Thoracic aorta (tissue), 2 donors: Measurements from ENCODE around the gene MMP21. TPM values are rescaled to one million over a fixed set of nuclear protein-coding genes. Genes with fewer than 3 reads are reported as not detected.

Experiments used
- ATAC-seq: fragments of 150-250 bp; one replicate; pipeline ENCODE4 v1.8.0; 2017; ENCODE audit warnings: low read depth; ENCODE audit not compliant: insufficient number of reproducible peaks, low FRiP score
- DNase-seq: peaks from one replicate; pipeline ENCODE4 v3.0.0-alpha.2; 2020; ENCODE audit warnings: low spot score
- H3K27ac ChIP-seq, 2 donors: fragments of 200-600 bp; sonication (generic); 1 replicate in 1 of 2; 2 replicates in 1 of 2; pipeline ENCODE4 v1.5.1; 2016; ENCODE audit warnings: mild to moderate bottlenecking in 2 of 2, moderate library complexity in 2 of 2
- H3K27me3 ChIP-seq: fragments of 200-600 bp; sonication (generic); replicated peaks from 2 replicates; pipeline ENCODE4 v1.6.0; 2016; ENCODE audit warnings: mild to moderate bottlenecking; ENCODE audit not compliant: insufficient read depth
- H3K36me3 ChIP-seq: fragments of 200-600 bp; sonication (generic); one replicate; pipeline ENCODE4 v1.5.1; 2016
- H3K4me1 ChIP-seq, 2 donors: fragments of 200-600 bp; sonication (generic); 1 replicate in 1 of 2; 2 replicates in 1 of 2; pipeline versions ENCODE4 v1.5.1 to v1.6.0; 2016; ENCODE audit warnings: low read depth in 2 of 2, mild to moderate bottlenecking in 1 of 2; ENCODE audit not compliant: control insufficient read depth in 1 of 2
- H3K4me3 ChIP-seq: fragments of 200-600 bp; sonication (generic); 2 replicates; pipeline ENCODE4 v1.5.1; 2016; ENCODE audit warnings: mild to moderate bottlenecking
- H3K9me3 ChIP-seq: fragments of 200-600 bp; sonication (generic); 2 replicates; pipeline ENCODE4 v1.5.1; 2016
- CTCF ChIP-seq: fragments of 200-600 bp; sonication (generic); IDR thresholded peaks from one replicate; pipeline ENCODE4 v1.5.1; 2019; ENCODE audit warnings: antibody characterized with exemption
- total RNA-seq, 2 donors: library from RNA; depleted of rRNA; stranded (reverse); fragments of >200 nt; gene quantifications; one replicate each; pipeline versions ENCODE4 v1.1.0 to v1.2.3, GENCODE V29; 2016

The MMP21 gene
- total RNA-seq, 2 donors from 2014 or later: not detected

DNA sequence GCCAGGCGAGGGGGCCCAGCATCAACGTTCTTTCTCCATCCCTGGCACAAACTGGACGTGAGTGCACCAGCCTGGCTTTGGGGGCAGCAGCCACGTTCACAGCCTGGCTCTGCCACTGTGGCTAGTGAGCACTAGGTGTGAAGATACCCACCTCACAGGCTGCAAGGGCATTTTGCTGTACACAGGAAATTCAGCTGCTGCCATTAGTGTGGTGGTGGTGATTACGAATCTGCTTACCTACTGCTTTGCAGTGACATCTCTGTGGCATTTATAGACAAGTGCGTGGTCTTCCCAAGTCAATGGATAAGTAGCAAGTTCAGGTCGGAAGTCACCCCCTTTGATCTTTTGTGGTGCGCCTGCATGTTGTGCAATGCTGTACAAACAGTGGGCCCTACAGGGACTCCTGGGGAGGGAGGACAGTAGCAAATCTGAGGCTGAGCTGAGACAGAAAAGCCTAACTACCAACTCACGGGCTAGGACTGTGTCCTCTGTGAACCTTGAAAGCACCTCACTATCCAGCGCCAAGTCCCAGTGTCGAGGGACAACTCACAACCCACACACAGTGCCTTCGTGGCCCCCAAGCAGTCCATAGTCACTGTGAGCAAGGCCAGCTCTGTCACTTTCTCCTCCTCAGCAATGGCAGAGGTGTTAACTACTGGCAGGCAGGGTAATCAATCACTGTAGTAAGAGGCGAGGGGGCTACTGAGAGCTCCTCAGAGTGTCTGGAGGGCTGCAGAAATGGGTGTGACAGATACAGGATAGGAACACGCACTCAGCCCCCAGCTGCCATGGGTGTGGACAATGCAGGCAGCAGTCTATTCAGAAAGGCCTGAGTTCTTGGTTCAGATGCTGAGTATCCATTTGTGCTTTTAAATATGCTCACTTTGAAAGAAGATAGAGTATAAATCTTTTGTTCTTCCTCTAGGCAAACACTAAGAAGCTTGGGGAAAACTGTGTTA, 17.0 kb upstream of the MMP21 start:
- Histone ChIP-seq H3K27me3 (no peaks in the 10 kb centered on the region), H3K9me3 (no peaks in the 10 kb centered on the region), H3K4me3 (no peak overlapping the region), H3K4me1 (no peaks in the 10 kb centered on the region), H3K27ac (no peak overlapping the region), H3K36me3 (peaks cover 30% of the 10 kb centered on the region)
- no peak for TF ChIP-seq CTCF
- DNase-seq (no peak), ATAC-seq (no peak)

DNA sequence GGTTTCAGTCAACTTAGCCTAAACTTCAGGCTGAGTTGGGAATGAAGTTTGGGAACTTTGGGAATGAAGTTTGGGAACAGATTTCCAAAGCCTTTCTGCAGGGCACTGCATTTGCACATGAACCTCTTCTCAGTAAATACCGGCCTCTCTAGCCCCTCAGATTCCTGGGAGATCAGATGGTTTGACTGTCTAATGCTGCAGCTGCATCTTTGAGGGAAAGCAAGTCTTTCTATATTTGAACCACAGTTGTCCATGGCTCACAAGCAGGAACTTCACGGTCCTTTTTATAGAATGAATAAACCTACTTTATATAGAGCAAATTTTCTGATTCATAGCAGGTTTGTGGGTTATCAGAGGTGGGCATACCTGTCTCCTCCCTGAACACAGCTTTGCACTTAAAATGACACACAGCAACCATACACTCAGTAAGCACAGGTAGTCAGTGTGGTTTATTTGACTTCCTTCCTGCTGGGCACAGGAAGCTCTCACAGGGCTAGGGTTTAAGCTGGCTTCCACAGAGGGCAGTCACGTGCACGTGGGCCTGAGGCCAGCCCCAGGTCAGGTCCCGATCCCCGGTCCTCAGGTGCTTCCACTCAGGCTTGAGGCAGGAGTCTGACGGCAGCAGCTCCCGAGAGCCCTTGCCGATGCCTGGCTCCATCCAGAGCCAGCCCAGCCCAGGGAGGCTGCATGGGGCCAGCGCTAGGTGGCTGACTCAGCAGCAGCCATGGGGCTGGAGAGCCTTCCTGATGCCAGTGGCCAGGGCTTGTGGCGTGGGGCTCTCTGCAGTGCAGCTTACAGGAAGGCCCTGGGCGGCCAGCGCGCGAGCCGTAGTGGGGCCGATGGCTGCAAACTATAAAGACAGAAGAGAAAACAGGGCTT, 12.8 kb upstream of the MMP21 start:
- ATAC-seq: no peak
- Histone ChIP-seq H3K27ac (no peak overlapping the region), H3K27me3 (no peaks in the 10 kb centered on the region), H3K9me3 (no peaks in the 10 kb centered on the region), H3K36me3 (peaks cover 10% of the 10 kb centered on the region), H3K4me3 (no peak overlapping the region), H3K4me1 (no peaks in the 10 kb centered on the region)
- no peak for DNase-seq
- no peak for TF ChIP-seq CTCF

DNA sequence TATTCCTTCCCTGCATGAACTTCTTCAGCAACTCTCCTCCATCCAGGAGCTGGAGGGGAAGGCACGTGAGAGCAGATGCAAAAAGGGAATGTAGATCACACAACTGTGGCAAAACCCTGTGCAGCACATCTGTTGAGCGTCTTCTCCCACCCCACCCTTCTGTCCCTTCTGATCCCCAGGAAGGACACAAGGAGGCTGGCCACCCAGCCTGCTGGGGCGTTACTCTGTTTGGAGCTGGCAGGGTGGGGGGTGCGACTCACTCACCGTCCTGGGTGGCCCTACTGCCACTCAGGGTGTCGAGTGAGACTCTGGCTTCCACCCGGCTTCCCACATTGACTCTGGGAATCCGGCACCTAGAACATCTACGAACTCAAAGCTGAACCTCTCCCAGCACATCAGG, 10.2 kb upstream of the MMP21 start:
- Histone ChIP-seq H3K4me3 (no peak overlapping the region), H3K36me3 (no peaks in the 10 kb centered on the region), H3K27me3 (no peaks in the 10 kb centered on the region), H3K9me3 (no peaks in the 10 kb centered on the region), H3K27ac (no peak overlapping the region), H3K4me1 (no peaks in the 10 kb centered on the region)
- no peak for TF ChIP-seq CTCF
- ATAC-seq (no peak), DNase-seq (no peak)

DNA sequence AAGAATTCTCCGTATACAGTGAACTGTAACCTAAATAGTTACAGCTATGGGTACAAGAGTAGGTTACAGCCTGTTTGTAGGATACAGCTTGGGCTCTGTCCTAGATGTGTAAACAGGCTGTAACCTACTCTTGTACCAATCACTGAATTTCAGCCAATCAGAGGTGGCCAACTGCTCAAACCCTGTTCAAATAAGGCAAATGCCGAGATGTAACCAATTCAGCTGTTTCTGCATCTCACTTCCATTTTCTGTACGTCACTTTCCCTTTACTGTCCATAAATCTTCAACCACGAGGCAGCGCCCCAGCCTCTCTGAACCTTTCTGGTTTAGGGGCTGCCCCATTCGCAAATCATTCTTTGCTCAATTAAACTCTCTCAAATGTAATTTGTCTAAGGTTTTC, 8.3 kb upstream of the MMP21 start:
- H3K4me1 ChIP-seq: no peaks in the 10 kb centered on the region
- no peak for TF ChIP-seq CTCF
- no peak overlapping the region for H3K4me3 ChIP-seq
- no peak for ATAC-seq
- no peaks in the 10 kb centered on the region for H3K9me3 ChIP-seq
- no peaks in the 10 kb centered on the region for H3K36me3 ChIP-seq
- DNase-seq: no peak
- no peak overlapping the region for H3K27ac ChIP-seq
- no peaks in the 10 kb centered on the region for H3K27me3 ChIP-seq

GRCh38 chr10:125783408-125783807, 7.8 kb upstream of the MMP21 start:
- no peak for TF ChIP-seq CTCF
- no peaks in the 10 kb centered on the region for H3K9me3 ChIP-seq
- H3K4me1 ChIP-seq: no peaks in the 10 kb centered on the region
- DNase-seq (no peak), ATAC-seq (no peak)
- no peak overlapping the region for H3K27ac ChIP-seq
- no peaks in the 10 kb centered on the region for H3K27me3 ChIP-seq
- no peak overlapping the region for H3K4me3 ChIP-seq
- H3K36me3 ChIP-seq: no peaks in the 10 kb centered on the region
